ENCODE data around the gene EHD1.

EHD1 gene

GRCh38 chr11:64878494-64879243 lies at the start of gene EHD1:
Gene EHD1 (minus strand): TSS chr11:64878621. CDS start chr11:64878464, 157 bp downstream.
- DNase-seq = peak; percentile 99

GRCh38 chr11:64926689-64927088 lies 48.3 kb upstream of the EHD1 start:
- no peak for DNase-seq

DNA sequence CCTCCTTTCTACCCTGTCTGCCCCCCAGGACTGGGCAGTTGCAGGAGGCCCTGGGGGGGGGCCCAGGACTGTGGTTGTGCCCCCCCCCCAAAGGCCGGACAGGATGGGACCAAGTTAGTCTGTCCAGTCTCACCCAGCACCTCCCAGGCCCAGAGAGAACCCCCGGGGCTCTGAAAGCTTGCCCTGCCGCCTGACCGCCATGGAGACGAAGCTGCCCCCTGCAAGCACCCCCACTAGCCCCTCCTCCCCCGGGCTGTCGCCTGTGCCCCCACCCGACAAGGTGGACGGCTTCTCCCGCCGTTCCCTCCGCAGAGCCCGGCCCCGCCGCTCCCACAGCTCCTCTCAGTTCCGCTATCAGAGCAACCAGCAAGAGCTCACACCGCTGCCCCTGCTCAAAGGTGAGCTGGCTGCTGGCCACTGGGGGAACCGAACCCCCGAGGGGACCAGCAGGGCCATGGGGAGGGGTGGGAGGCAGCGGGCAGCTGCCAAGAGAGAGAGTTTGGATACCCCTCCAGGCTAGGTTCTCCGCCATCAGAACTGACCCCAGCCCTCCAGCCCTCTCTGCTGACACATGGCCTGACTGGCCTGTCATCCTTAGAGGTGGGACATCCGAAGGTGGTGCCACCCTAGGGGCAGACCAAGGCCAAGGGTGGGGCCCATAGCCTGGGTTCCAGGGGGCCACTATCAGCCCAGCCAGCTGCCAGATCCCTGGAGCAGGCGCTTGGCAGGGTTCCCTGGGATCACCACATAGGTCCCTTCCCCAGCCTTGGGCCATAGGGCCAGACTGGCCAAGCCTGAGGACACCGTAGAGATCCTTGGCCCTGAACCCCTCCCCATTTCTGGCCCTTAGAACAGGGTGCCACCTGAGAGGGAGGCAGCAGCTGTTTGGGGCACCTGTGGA lies 47.4 kb upstream of the EHD1 start:
- no peak for DNase-seq

GRCh38 chr11:64924910-64925284 lies 46.5 kb upstream of the EHD1 start:
- no peak for DNase-seq

- DNase-seq = peak; percentile 95
Measured at GRCh38 chr11:64923944-64924909, 45.8 kb upstream of the EHD1 start, which contains the start of gene PPP2R5B. Gene PPP2R5B (plus strand): TSS chr11:64924689. CDS start chr11:64925735, 1,046 bp downstream.

GRCh38 chr11:64923151-64923661 lies 44.8 kb upstream of the EHD1 start:
- DNase-seq = no peak

DNA sequence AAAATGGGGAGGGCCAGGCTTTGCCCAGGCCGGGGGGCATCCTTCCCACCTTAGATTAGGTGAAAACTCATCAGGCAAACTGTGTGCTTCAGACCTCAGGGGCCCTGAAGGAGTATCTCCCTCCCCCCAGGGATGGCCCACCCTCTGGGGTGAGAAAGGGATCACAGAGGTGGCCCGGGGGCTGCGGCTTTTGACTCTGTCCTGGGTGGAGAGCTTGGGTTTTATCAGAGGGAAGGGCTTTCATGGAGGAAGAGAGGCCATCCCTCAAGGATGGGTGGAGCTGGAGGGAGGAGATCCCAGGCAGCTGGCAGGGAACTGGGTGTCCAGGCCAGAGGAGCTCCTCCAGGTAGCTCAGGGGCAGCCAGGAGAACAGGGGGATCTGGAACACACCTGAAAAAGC lies 43.0 kb upstream of the EHD1 start:
- no peak for DNase-seq

DNA sequence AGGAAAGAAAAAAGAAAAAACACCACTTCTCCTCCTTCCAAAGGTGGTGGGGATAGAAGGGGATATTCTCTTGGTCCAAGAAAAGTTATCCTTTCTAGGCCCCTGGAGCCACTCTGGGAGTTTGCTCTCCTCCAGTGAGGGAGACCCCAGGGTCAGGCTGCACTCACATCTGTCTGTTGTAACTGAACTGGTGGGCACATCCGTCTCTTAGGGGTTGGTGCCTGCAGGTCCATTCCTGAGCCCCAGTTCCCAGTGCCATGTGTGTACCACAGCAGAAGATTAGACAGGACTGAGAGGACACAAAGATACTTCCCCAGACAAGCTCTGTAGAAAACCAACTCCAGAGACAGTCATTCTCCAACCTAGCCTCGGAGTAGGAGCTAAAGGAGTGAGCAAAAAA lies 41.7 kb upstream of the EHD1 start:
- no peak for DNase-seq

- DNase-seq = no peak
Measured at GRCh38 chr11:64919627-64920026, 41.2 kb upstream of the EHD1 start.

DNA sequence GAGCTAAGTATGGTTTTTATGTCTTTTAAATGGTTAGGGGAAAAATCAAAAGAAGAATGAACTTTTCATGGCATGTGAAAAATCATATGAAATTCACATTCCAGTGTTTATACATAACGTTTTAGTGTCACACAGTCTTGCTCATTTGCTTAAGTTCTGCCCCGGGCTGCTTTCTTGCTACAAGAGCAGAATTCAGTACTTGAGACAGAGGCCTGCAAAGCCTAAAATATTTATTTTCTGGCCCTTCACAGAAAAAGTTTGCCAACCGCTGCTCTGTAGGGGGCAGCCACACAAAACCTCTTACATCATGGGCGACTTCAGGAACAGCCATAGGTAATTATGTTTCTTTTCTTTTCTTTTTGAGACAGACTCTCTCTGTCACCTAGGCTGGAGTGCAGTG lies 39.6 kb upstream of the EHD1 start:
- no peak for DNase-seq

- DNase-seq = no peak
Measured at GRCh38 chr11:64917663-64917995, 39.2 kb upstream of the EHD1 start.

DNA sequence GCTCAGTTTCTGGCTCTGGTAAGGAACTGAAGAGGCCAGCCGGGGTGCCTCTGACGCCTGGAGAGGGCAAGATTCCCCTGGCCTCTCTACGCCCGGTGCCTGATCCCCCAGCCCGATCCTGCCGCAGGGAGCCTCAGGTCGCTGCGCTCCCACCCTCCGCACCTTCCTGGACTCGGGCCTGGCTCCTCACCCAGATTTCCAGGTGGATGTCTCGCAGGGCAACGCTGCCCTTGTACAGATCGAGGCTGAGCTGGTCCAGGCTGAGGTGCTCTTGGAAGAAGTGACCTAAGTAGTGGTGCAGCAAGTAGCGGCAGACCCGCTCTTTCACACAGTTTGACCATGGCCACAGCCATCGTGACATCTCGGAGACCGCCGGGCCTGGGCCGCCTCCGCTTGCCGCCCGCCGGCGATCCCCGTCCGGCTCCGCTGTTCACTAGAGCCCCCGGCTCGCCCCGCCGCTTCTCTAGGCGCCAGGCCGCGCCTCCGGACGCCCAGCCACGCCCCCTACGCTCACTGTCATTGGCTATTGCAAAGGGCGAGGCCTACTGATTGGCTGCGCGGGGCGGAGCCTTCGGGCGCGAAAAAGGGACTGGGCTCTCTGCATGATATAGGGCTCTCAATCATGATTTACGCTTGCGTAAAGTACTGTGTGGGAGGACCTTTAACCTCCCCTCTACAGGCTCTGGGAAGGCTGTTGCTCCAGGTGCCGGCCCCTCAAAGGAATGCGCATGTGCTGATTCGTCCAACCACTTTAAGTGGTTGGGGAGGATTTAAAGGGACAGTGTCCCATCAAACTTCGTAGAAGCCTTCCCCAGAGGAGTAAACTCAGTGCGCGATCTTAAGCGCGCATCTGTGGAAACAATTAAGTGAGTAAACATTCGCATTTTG lies 38.6 kb upstream of the EHD1 start, which contains the start of gene ATG2A:
Gene ATG2A (minus strand): TSS at position 435 of the 888 bp plus-strand sequence. CDS start 74 bp downstream, at position 361.
- DNase-seq = peak; percentile 99

- peak; percentile 76 for DNase-seq
Measured at GRCh38 chr11:64916040-64916774, 37.8 kb upstream of the EHD1 start.

- DNase-seq = peak; percentile 9
Measured at GRCh38 chr11:64915376-64915887, 37.0 kb upstream of the EHD1 start.

GRCh38 chr11:64914123-64914522 lies 35.7 kb upstream of the EHD1 start:
- DNase-seq = no peak

GRCh38 chr11:64913171-64913727 lies 34.8 kb upstream of the EHD1 start:
- DNase-seq = no peak

DNA sequence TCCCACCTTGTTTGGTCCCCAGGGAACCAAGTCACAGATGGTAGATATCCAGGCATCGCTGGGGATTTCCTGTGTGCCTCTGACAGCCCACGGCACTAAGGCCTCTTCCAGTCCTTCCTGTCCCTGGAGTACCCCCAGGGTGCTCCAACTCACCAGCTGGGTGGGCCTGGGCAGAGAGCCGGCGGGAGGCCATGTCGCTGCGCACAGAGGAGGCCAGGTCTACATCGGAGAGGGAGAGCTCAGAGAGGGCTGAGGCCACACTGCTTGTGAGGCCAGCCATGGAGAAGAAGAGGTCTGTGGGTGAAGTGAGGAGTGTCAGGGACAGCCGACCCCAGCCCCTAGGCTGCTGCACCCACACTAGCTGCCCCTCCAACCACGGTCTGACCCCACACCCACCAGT lies 33.3 kb upstream of the EHD1 start:
- DNase-seq = no peak

DNA sequence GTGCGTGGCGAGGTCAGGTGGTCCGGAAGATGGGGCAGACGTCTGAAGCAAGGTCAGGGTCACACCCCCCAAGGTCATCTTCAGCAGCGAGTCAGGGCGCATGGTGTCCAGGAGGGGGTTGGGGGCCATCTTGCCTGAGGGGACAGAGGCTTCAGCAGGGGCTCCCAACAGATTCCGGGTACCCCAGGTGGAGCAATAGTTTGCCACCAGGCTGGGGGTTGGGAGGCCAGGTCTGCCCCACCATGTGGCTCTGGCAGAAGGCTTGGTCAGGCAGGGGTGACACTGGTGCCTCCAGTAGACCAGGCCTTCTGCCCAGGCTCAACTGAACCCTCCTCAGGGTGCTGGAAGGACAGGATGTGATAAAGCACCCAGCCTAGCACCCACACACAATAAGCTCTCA lies 32.7 kb upstream of the EHD1 start:
- no peak for DNase-seq

DNA sequence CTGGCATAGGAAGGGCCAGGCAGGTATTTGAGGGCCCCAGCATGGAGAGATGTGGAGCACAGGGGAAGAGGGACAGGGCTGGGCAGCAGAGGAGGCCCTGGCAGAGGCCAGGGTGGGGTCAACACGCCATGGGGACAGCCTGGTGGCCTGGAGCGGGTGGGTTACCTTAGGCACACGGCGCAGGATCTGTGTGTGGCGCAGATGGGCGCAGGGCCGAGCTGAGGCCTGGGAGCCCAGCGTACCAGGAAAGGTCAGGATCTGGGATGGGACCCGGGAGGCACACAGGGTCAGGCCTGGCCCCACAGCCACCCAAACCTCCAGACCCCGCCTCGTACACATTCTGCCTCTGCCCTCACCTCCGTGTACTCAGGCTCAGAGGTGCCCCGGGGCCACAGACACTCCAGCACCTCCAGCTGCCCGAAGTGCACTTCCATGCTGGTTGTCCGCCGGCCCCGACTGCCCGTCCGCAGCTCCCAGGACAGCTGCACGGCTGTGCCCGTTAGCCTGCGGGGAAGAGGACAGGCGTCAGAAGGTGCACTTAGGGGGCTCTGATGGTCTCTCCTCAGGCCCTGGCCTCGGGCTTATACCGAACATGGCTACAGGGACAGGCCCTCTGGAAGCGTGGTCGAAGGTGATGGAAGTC lies 32.2 kb upstream of the EHD1 start:
- DNase-seq = no peak

Measured in inflammatory macrophage treated with lipopolysaccharide for 4 hours (primary cell).